ENCODE measurements around the gene GKN2. TPM values are rescaled to one million over a fixed set of nuclear protein-coding genes. Genes with fewer than 3 reads are reported as not detected.

The GKN2 gene
- total and polyA plus RNA-seq, 2 of the 13 experiments (the other 11 are each of a cell fraction or from before 2014, with no cell fraction given), result not detected

DNA sequence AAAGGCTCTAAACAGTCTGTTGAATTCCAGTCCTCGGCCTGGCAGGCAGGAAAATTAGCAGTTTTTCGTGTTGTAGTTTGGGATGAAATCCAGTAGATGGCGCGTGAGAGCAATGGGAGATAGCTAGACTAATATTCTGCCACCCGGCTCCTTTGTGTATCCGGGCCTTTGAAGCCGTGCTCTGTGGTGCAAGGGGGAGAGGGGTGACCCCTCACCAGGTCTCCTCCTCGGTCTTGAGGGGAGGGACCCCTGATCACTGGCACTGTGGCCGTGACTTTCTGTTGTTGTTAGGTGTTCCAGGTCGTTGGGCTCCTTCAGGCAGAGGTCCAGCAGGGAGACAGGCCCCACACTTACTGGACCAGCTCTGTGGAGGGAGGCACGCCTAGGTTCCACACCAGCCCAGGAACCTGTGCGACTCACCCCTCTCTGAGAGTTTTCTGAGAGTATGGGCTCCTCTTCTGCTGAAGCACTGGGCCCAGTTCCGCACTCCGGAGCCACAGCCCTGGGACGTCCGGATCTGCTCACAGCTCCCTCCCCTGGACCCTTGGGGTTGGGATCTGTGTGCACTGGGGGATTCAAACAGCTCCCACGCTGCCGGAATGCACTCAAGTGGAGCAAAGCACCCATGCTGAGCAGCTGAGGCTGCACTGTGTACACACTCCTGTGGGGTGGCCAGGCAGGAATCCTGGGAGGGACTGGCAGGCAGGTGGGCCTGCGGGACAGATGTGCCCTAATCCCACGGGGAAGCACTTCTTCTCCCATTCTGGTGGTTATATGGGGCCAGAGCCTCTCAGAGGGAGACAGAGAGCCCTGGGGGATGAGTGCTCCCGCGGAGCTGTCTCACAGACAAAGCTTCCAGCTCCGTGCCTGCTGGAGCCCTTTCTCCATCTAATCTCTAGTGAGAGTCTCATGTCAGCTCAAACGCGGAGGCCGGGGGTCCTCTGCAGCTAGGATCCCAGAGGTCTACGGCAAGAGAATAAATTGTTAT lies 8.8 kb downstream of the GKN2 start (continued):
- TF ChIP-seq, protein P1, sequence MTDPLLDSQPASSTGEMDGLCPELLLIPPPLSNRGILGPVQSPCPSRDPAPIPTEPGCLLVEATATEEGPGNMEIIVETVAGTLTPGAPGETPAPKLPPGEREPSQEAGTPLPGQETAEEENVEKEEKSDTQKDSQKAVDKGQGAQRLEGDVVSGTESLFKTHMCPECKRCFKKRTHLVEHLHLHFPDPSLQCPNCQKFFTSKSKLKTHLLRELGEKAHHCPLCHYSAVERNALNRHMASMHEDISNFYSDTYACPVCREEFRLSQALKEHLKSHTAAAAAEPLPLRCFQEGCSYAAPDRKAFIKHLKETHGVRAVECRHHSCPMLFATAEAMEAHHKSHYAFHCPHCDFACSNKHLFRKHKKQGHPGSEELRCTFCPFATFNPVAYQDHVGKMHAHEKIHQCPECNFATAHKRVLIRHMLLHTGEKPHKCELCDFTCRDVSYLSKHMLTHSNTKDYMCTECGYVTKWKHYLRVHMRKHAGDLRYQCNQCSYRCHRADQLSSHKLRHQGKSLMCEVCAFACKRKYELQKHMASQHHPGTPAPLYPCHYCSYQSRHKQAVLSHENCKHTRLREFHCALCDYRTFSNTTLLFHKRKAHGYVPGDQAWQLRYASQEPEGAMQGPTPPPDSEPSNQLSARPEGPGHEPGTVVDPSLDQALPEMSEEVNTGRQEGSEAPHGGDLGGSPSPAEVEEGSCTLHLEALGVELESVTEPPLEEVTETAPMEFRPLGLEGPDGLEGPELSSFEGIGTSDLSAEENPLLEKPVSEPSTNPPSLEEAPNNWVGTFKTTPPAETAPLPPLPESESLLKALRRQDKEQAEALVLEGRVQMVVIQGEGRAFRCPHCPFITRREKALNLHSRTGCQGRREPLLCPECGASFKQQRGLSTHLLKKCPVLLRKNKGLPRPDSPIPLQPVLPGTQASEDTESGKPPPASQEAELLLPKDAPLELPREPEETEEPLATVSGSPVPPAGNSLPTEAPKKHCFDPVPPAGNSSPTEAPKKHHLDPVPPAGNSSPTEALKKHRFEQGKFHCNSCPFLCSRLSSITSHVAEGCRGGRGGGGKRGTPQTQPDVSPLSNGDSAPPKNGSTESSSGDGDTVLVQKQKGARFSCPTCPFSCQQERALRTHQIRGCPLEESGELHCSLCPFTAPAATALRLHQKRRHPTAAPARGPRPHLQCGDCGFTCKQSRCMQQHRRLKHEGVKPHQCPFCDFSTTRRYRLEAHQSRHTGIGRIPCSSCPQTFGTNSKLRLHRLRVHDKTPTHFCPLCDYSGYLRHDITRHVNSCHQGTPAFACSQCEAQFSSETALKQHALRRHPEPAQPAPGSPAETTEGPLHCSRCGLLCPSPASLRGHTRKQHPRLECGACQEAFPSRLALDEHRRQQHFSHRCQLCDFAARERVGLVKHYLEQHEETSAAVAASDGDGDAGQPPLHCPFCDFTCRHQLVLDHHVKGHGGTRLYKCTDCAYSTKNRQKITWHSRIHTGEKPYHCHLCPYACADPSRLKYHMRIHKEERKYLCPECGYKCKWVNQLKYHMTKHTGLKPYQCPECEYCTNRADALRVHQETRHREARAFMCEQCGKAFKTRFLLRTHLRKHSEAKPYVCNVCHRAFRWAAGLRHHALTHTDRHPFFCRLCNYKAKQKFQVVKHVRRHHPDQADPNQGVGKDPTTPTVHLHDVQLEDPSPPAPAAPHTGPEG (CRISPR knock-in tag; IDR thresholded peaks at IDR 0.05), result no peak
- TF ChIP-seq, protein P2, sequence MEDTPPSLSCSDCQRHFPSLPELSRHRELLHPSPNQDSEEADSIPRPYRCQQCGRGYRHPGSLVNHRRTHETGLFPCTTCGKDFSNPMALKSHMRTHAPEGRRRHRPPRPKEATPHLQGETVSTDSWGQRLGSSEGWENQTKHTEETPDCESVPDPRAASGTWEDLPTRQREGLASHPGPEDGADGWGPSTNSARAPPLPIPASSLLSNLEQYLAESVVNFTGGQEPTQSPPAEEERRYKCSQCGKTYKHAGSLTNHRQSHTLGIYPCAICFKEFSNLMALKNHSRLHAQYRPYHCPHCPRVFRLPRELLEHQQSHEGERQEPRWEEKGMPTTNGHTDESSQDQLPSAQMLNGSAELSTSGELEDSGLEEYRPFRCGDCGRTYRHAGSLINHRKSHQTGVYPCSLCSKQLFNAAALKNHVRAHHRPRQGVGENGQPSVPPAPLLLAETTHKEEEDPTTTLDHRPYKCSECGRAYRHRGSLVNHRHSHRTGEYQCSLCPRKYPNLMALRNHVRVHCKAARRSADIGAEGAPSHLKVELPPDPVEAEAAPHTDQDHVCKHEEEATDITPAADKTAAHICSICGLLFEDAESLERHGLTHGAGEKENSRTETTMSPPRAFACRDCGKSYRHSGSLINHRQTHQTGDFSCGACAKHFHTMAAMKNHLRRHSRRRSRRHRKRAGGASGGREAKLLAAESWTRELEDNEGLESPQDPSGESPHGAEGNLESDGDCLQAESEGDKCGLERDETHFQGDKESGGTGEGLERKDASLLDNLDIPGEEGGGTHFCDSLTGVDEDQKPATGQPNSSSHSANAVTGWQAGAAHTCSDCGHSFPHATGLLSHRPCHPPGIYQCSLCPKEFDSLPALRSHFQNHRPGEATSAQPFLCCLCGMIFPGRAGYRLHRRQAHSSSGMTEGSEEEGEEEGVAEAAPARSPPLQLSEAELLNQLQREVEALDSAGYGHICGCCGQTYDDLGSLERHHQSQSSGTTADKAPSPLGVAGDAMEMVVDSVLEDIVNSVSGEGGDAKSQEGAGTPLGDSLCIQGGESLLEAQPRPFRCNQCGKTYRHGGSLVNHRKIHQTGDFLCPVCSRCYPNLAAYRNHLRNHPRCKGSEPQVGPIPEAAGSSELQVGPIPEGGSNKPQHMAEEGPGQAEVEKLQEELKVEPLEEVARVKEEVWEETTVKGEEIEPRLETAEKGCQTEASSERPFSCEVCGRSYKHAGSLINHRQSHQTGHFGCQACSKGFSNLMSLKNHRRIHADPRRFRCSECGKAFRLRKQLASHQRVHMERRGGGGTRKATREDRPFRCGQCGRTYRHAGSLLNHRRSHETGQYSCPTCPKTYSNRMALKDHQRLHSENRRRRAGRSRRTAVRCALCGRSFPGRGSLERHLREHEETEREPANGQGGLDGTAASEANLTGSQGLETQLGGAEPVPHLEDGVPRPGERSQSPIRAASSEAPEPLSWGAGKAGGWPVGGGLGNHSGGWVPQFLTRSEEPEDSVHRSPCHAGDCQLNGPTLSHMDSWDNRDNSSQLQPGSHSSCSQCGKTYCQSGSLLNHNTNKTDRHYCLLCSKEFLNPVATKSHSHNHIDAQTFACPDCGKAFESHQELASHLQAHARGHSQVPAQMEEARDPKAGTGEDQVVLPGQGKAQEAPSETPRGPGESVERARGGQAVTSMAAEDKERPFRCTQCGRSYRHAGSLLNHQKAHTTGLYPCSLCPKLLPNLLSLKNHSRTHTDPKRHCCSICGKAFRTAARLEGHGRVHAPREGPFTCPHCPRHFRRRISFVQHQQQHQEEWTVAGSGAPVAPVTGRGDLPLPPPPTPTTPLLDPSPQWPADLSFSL (CRISPR knock-in tag; IDR thresholded peaks at IDR 0.05), result no peak
- no peak for TF ChIP-seq BRF2 (CRISPR knock-in tag; IDR thresholded peaks at IDR 0.05)
- TF ChIP-seq ZSCAN20 (CRISPR knock-in tag; IDR thresholded peaks at IDR 0.05; ENCODE audit: borderline replicate concordance), result no peak
- TF ChIP-seq ZBTB7A (CRISPR knock-in tag; IDR thresholded peaks at IDR 0.05), result 0 out of 2 replicates have a peak, but pooled peaks have one; percentile 13
- no peak for TF ChIP-seq NR2F6 (IDR thresholded peaks at IDR 0.05)
- no peak for TF ChIP-seq NR2F6 (CRISPR knock-in tag; IDR thresholded peaks at IDR 0.05)
- TF ChIP-seq, protein P3, sequence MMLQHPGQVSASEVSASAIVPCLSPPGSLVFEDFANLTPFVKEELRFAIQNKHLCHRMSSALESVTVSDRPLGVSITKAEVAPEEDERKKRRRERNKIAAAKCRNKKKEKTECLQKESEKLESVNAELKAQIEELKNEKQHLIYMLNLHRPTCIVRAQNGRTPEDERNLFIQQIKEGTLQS (CRISPR knock-in tag; IDR thresholded peaks at IDR 0.05), result no peak
- TF ChIP-seq ZSCAN22 (CRISPR knock-in tag; IDR thresholded peaks at IDR 0.05), result no peak
- no peak for TF ChIP-seq NPAS2 (CRISPR knock-in tag; IDR thresholded peaks at IDR 0.05; ENCODE audit: borderline replicate concordance)
- TF ChIP-seq, protein P4, sequence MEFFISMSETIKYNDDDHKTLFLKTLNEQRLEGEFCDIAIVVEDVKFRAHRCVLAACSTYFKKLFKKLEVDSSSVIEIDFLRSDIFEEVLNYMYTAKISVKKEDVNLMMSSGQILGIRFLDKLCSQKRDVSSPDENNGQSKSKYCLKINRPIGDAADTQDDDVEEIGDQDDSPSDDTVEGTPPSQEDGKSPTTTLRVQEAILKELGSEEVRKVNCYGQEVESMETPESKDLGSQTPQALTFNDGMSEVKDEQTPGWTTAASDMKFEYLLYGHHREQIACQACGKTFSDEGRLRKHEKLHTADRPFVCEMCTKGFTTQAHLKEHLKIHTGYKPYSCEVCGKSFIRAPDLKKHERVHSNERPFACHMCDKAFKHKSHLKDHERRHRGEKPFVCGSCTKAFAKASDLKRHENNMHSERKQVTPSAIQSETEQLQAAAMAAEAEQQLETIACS (CRISPR knock-in tag; IDR thresholded peaks at IDR 0.05), result no peak
- no peak for TF ChIP-seq STAT5B (CRISPR knock-in tag; IDR thresholded peaks at IDR 0.05)
- TF ChIP-seq PCBP2 (optimal IDR thresholded peaks at IDR 0.05; ENCODE audit: low read depth, low read length, poor library complexity, severe bottlenecking), result no peak
